Measurements from ENCODE around the gene CD248.
"Not testable (repeated sequence)": the region's sequence is repeated elsewhere in the genome, so short reads cannot be mapped to it uniquely, and the experiment has no call there.

The CD248 gene

DNA sequence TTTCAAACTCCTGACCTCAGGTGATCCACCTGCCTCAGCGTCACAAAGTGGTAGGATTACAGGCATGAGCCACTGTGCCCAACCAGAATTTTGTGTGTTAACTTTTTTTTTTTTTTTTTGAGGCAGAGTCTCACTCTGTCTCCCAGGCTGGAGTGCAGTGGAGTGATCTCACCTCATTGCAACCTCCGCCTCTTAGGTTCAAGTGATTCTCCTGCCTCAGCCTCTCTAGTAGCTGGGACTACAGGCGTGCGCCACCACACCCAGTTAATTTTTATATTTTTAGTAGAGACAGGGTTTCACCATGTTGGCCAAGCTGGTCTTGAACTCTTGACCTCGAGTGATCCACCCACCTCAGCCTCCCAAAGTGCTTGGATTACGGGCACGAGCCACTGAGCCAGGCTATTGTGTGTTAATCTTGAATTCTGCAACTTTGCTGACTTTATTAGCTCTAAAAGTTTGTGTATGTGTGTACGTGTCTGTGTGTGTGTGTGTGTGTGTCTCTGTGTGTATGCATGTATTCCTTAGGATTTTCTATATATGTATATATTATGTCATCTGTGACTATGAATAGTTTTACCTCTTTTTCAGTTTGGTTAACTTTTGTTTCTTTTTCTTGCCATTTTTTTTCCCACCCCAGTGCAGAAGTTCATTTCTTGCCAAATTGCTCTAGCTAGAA, 33.9 kb upstream of the CD248 start:
- not testable (repeated sequence) for H3K27me3 ChIP-seq (ENCODE audit: low read depth, low read length); H3K4me3 ChIP-seq (ENCODE audit: low read depth in 1 of 2, low read length in 2 of 2); H3K9me3 ChIP-seq (ENCODE audit: control insufficient read depth in 1 of 2, low read length in 2 of 2); H3K36me3 ChIP-seq (ENCODE audit: control insufficient read depth in 1 of 2, insufficient read depth in 2 of 2, low read length in 2 of 2)
- peaks cover 8 to 19% of the 10 kb centered on the region in 2 donors for H3K4me1 ChIP-seq (ENCODE audit: control insufficient read depth in 1 of 2, insufficient read depth in 2 of 2, low read length in 2 of 2)
- H3K27ac ChIP-seq (ENCODE audit: low read length) = peak overlapping the region; percentile 73

DNA sequence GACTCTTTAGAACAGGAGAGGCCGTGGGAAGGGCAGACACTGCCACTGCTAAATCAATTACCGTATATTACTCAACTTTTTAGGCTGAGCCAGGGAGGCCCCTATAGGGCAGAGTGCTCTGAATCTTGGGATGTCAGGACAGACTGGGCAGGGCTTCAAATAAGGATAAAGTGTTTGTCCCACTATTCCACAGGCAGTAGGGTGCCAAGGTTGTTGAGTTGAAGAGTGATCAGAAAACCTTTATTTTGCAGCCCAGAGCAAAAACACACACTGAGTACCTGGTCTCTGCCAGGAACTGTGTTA, 32.2 kb upstream of the CD248 start:
- H3K9me3 ChIP-seq (ENCODE audit: control insufficient read depth in 1 of 2, low read length in 2 of 2) = no peaks in the 10 kb centered on the region
- H3K4me3 ChIP-seq (ENCODE audit: low read depth in 1 of 2, low read length in 2 of 2) = no peak overlapping the region
- no peaks in the 10 kb centered on the region for H3K36me3 ChIP-seq (ENCODE audit: control insufficient read depth in 1 of 2, insufficient read depth in 2 of 2, low read length in 2 of 2)
- H3K4me1 ChIP-seq (ENCODE audit: control insufficient read depth in 1 of 2, insufficient read depth in 2 of 2, low read length in 2 of 2) = peaks cover 17 to 30% of the 10 kb centered on the region in 2 donors
- H3K27ac ChIP-seq (ENCODE audit: low read length) = peak overlapping the region; percentile 80
- no peaks in the 10 kb centered on the region for H3K27me3 ChIP-seq (ENCODE audit: low read depth, low read length)

DNA sequence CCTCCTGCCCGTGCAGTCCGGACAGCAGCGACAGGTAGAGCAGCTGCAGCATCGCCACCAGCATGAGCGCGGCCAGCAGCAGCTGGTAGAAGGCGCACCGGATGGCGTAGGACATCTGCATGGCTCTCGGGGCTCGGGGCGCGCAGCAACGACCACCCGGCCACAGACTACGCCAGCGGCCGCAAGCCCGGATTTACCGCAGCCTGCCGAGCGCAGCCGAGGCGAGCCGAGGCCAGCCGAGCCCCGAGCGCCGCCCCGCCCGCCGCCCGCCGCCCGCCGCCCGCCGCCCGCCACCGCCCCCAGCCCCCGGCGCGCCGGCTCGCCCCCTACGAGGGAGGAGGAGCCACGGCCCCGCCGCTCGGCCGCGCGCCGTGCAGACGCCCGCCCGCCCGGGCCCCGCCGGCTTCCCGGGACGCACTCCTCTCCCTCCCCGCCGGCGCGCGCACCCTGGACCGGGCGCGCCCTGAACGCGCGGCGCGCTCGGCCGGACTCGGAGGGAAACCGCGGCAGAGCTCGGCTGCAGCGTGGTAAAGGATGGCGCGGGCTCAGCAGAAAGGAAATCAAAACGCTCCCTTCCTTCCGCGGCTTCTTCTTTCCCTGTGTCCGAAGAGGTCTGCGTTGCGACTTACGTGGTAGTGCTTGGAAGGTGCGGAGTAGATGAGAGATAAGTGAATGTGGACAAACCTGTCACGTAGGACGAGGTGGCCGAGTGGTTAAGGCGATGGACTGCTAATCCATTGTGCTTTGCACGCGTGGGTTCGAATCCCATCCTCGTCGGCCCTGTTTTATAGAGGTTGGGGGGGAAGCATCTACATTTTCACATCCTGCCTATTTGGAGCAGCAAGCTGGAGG, 30.8 kb upstream of the CD248 start, which contains the start of gene B4GAT1:
B4GAT1 (minus strand) TSS at position 205 of the 852 bp plus-strand sequence; CDS start at position 121, 84 bp downstream.
- H3K4me1 ChIP-seq (ENCODE audit: control insufficient read depth in 1 of 2, insufficient read depth in 2 of 2, low read length in 2 of 2) = peaks cover 23 to 42% of the 10 kb centered on the region in 2 donors
- peak within 1 kb of the TSS; percentile 74 for H3K27ac ChIP-seq (ENCODE audit: low read length)
- H3K9me3 ChIP-seq (ENCODE audit: control insufficient read depth in 1 of 2, low read length in 2 of 2) = no peaks in the 10 kb centered on the region
- peak within 1 kb of the TSS; percentile 89 to 93 for H3K4me3 ChIP-seq (ENCODE audit: low read depth in 1 of 2, low read length in 2 of 2)
- no peaks in the 10 kb centered on the region for H3K36me3 ChIP-seq (ENCODE audit: control insufficient read depth in 1 of 2, insufficient read depth in 2 of 2, low read length in 2 of 2)
- no peaks in the 10 kb centered on the region for H3K27me3 ChIP-seq (ENCODE audit: low read depth, low read length)

DNA sequence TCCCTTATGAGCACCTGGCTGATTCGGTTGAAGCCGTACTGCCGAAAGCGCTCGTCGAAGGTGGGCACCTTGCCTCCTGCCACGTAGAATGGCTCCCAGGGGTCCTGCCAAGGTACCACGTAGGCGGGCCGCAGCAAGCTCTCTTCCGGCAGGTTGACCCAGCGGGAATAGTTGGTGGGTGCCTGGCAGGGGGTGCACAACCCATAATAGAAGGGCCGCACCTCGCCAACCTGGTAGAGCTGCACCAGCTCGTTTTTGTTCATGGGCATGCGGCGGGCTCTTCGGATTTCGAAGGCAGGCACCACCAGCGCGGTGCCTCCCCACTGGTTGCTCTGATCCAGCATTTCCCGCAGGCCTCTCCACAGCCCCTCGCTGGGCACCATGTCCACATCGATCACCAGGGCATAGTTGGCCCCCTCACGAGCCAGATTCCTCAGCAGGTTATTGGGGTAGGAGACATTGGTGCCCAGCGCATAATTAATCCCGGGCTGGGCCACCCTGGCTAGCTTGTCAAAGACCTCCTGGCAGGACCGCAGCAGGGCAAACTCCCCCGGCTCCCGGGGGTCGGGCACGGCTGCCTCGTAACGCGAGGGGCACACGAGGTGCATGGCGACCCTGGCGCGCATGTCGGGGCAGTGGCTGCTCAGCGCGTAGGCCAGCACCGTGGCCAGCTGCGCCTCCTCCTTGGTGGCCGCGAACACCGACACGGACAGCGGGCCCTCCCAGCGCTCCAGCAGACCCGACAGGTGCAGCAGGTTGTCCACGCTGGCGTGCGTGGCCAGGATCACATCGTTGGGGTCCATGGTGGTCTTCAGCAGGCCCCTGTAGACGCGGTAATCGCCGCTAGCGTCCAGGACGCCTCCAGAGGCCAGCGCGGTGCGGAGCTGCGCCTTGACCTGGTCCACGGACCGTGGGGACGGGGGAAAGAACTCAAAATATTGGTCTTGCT, 29.9 kb upstream of the CD248 start:
- H3K4me1 ChIP-seq (ENCODE audit: control insufficient read depth in 1 of 2, insufficient read depth in 2 of 2, low read length in 2 of 2) = peaks cover 23 to 42% of the 10 kb centered on the region in 2 donors
- H3K27me3 ChIP-seq (ENCODE audit: low read depth, low read length) = no peaks in the 10 kb centered on the region
- H3K9me3 ChIP-seq (ENCODE audit: control insufficient read depth in 1 of 2, low read length in 2 of 2) = no peaks in the 10 kb centered on the region
- H3K36me3 ChIP-seq (ENCODE audit: control insufficient read depth in 1 of 2, insufficient read depth in 2 of 2, low read length in 2 of 2) = peaks cover 5 to 8% of the 10 kb centered on the region in 2 donors
- peak overlapping the region; percentile 70 for H3K27ac ChIP-seq (ENCODE audit: low read length)
- H3K4me3 ChIP-seq (ENCODE audit: low read depth in 1 of 2, low read length in 2 of 2) = peak overlapping the region; percentile 89 to 93

DNA sequence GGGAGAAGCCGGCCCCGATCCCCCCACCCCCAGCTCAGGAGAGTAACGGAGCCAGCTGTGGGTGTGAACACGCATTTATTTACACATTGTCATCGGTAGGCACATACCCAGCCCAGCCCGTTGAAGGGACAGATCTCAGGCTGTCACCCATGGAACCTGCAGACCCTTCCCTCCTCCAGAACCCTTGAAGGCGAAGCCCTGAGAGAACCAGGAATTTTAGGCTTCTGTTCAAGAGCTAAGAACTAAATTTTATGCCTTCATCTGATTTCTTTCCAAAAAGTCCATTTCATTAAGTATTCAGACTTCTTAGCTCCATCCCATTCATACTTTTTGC, 28.4 kb upstream of the CD248 start:
- Histone ChIP-seq H3K9me3 (ENCODE audit: control insufficient read depth in 1 of 2, low read length in 2 of 2) (no peaks in the 10 kb centered on the region), H3K4me3 (ENCODE audit: low read depth in 1 of 2, low read length in 2 of 2) (peak overlapping the region; percentile 89 to 93), H3K27ac (ENCODE audit: low read length) (peak overlapping the region; percentile 70), H3K27me3 (ENCODE audit: low read depth, low read length) (no peaks in the 10 kb centered on the region), H3K36me3 (ENCODE audit: control insufficient read depth in 1 of 2, insufficient read depth in 2 of 2, low read length in 2 of 2) (peaks cover 18 to 22% of the 10 kb centered on the region in 2 donors), H3K4me1 (ENCODE audit: control insufficient read depth in 1 of 2, insufficient read depth in 2 of 2, low read length in 2 of 2) (peaks cover 23 to 42% of the 10 kb centered on the region in 2 donors)

DNA sequence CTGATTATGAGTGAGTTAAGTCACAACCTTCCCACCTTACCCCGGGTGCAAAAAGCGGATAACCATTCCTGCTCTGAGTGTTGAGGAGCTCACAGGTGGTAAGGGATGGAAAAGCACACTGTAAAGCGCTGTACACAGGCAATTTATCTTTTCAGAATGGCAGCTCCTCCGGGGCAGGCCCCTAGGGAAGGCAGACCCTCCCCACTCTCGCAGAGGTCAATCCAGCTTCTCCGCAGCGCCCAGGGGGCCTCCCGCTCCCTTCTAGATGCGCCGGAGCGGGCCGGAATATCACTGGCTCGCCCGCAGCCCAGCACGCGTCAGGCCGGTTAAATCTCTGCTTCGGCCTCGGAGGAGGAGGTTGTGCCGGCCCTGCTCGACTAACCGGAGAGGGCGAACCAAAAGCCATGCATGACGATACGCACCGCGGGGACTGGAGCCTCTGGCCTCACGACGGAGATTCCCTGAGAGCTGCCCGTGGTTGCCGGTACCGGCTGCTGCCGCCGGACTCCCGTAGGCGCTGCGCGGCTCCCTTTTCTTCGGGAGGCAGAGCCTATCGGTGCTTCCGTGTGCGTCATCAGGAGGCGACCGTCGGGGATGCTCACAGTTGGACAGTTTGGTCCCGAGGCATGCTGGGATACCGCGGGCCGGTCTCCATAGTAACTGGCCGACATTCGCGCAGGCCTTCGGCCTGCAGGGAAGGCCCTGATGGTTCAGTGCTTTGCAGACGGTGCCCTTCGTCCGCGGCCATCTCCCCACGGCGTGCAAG, 27.9 kb upstream of the CD248 start, which contains the start of gene BRMS1:
BRMS1 (minus strand) TSS at position 555 of the 766 bp plus-strand sequence. CDS start 2,870 bp downstream, outside the sequence.
- Histone ChIP-seq H3K9me3 (ENCODE audit: control insufficient read depth in 1 of 2, low read length in 2 of 2) (no peaks in the 10 kb centered on the region), H3K36me3 (ENCODE audit: control insufficient read depth in 1 of 2, insufficient read depth in 2 of 2, low read length in 2 of 2) (peaks cover 24 to 28% of the 10 kb centered on the region in 2 donors), H3K27ac (ENCODE audit: low read length) (peak within 1 kb of the TSS; percentile 70), H3K4me1 (ENCODE audit: control insufficient read depth in 1 of 2, insufficient read depth in 2 of 2, low read length in 2 of 2) (peaks cover 23 to 42% of the 10 kb centered on the region in 2 donors), H3K4me3 (ENCODE audit: low read depth in 1 of 2, low read length in 2 of 2) (peak within 1 kb of the TSS; percentile 89 to 93), H3K27me3 (ENCODE audit: low read depth, low read length) (no peaks in the 10 kb centered on the region)

DNA sequence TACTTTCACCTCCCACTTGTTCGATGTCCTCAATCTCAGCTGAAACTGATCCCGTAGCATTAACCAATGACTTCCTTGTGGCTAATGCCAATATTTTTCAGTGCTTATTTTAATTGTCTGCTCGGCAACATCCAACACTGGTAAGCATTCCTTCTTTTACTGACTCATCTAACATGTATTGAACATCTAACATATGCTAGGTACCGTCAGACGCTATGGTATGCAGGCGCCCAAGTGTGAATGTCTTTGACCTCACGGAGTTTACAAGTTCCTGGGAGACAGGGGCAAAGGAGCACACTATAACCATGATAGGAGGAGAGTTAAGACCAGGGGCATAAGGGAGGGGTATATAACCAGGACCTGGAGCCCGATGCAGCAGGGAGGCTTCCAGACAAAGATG, 26.3 kb upstream of the CD248 start:
- no peaks in the 10 kb centered on the region for H3K9me3 ChIP-seq (ENCODE audit: control insufficient read depth in 1 of 2, low read length in 2 of 2)
- H3K27ac ChIP-seq (ENCODE audit: low read length) = no peak overlapping the region
- no peak overlapping the region for H3K4me3 ChIP-seq (ENCODE audit: low read depth in 1 of 2, low read length in 2 of 2)
- H3K27me3 ChIP-seq (ENCODE audit: low read depth, low read length) = no peaks in the 10 kb centered on the region
- H3K36me3 ChIP-seq (ENCODE audit: control insufficient read depth in 1 of 2, insufficient read depth in 2 of 2, low read length in 2 of 2) = peaks cover 33 to 43% of the 10 kb centered on the region in 2 donors
- H3K4me1 ChIP-seq (ENCODE audit: control insufficient read depth in 1 of 2, insufficient read depth in 2 of 2, low read length in 2 of 2) = peaks cover 23 to 40% of the 10 kb centered on the region in 2 donors

DNA sequence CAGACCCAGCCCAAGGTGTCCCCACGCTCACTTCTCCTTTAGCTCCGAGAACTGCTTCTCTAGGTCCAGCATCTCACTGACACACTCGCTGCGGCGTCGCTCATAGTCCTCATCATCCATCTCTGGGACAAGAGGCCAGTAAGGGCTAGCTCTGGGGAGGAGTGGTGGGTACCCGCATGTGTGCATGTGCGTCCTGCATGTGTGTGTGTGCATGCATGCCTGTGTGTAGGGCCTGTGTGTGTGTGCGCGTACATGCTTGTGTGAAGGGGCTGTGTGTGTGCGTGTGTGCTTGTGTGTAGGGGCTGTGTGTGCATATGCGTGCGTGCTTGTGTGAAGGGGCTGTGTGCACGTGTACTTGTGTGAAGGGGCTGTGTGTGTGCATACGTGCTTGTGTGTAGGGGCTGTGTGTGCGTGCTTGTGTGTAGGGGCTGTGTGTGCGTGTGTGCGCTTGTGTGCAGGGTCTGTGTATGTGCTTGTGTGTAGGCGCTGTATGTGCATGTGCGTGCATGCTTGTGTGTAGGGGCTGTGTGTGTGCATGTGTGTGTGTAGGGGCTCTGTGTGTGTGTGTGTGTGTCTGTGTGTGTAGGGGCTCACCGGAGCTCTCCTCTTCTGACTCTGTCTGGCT, 24.8 kb upstream of the CD248 start:
- H3K9me3 ChIP-seq (ENCODE audit: control insufficient read depth in 1 of 2, low read length in 2 of 2) = no peaks in the 10 kb centered on the region
- no peak overlapping the region for H3K4me3 ChIP-seq (ENCODE audit: low read depth in 1 of 2, low read length in 2 of 2)
- H3K4me1 ChIP-seq (ENCODE audit: control insufficient read depth in 1 of 2, insufficient read depth in 2 of 2, low read length in 2 of 2) = peaks cover 26 to 39% of the 10 kb centered on the region in 2 donors
- H3K36me3 ChIP-seq (ENCODE audit: control insufficient read depth in 1 of 2, insufficient read depth in 2 of 2, low read length in 2 of 2) = peaks cover 33 to 51% of the 10 kb centered on the region in 2 donors
- H3K27me3 ChIP-seq (ENCODE audit: low read depth, low read length) = no peaks in the 10 kb centered on the region
- H3K27ac ChIP-seq (ENCODE audit: low read length) = no peak overlapping the region

DNA sequence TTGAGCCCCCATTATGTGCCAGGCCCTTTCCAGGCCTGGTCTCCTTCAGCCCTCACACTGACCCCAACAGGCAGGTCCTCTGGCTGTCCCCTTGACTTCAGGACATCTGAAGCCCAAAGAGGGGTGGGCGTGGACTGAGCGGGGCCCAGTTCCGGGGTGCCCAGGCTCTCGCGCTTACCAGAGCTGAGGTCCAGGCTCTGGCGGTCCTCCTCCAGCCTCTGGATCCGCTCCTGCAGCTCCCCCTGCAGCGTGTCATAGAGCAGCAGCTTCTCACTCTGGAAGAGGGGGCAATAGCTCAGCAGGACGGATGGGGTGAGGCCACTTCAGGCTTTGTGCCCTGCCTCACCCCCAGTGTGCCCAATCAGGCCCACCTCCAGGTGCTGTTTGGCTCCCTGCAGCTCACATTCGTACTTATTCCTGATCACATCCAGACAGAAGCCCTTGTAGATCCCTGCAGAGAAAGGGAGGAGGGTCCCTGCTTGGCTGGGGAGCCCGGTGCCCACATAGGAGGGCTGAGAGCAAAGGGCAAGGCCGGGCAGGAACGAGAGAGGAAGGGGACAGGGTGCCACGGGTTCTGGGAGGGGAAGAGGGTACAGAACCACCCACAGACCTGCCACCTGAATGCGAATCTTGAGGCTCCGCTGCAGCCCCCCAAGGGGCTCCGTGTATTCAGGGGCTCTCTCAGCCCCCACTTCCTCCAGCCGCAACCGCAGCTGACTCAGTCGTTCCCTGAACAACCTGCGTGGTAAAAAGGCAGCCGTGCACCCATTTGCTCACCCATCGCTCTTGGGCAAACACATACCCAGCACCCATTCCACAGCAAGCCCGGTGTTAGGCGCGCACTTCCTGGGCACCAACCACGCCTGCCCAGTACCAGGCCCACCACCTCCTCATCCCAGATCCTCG, 24.0 kb upstream of the CD248 start:
- Histone ChIP-seq H3K4me3 (ENCODE audit: low read depth in 1 of 2, low read length in 2 of 2) (no peak overlapping the region), H3K27me3 (ENCODE audit: low read depth, low read length) (no peaks in the 10 kb centered on the region), H3K9me3 (ENCODE audit: control insufficient read depth in 1 of 2, low read length in 2 of 2) (no peaks in the 10 kb centered on the region), H3K27ac (ENCODE audit: low read length) (no peak overlapping the region), H3K4me1 (ENCODE audit: control insufficient read depth in 1 of 2, insufficient read depth in 2 of 2, low read length in 2 of 2) (peaks cover 22 to 39% of the 10 kb centered on the region in 2 donors), H3K36me3 (ENCODE audit: control insufficient read depth in 1 of 2, insufficient read depth in 2 of 2, low read length in 2 of 2) (peaks cover 33 to 51% of the 10 kb centered on the region in 2 donors)
